ENCODE measurements around the gene SBF1. TPM values are rescaled to one million over a fixed set of nuclear protein-coding genes. Genes with fewer than 3 reads are reported as not detected.

Gene SBF1
- total RNA-seq, 1 experiment from 2014 or later, result 48.5 TPM

- Histone ChIP-seq H3K79me2 (ENCODE audit: low read length) (no peaks in the 10 kb centered on the region), H3K27ac (ENCODE audit: low read length) (no peak overlapping the region), H3K9me2 (replicated peaks; ENCODE audit: low read length) (no peaks in the 10 kb centered on the region), H3K9ac (ENCODE audit: low read length) (no peak overlapping the region), H3K4me3 (ENCODE audit: low read length) (no peak overlapping the region), H2AFZ (ENCODE audit: low read length) (no peak overlapping the region), H3K27me3 (ENCODE audit: low read length) (no peaks in the 10 kb centered on the region), H3K9me3 (ENCODE audit: low read length) (no peaks in the 10 kb centered on the region), H3K36me3 (ENCODE audit: low read depth, low read length) (no peaks in the 10 kb centered on the region), H4K20me1 (ENCODE audit: low read length) (no peaks in the 10 kb centered on the region), H3F3A (ENCODE audit: low read length, unreplicated experiment) (no peaks in the 10 kb centered on the region), H3K4me1 (ENCODE audit: insufficient read depth, low read length) (no peaks in the 10 kb centered on the region), H3K4me2 (ENCODE audit: low read length) (no peak overlapping the region)
- TF ChIP-seq EZH2phosphoT487 (IDR thresholded peaks at IDR 0.05; ENCODE audit: borderline replicate concordance, low read length) (no peak), CTCF (conservative IDR thresholded peaks at IDR 0.05; ENCODE audit: low read depth, low read length) (no peak), EZH2 (IDR thresholded peaks at IDR 0.05; ENCODE audit: low read length, unreplicated experiment) (no peak)
- CTCF ChIA-PET, result interaction anchor here (0.6 to 0.7 kb wide), 2 partner anchors 32 to 87 kb away, joined by 3 to 8 read pairs; no protein-coding TSS in a partner anchor
- POLR2A ChIA-PET (ENCODE audit: unreplicated experiment), result no interaction called here
- DNase-seq (no peak), ATAC-seq (no peak)
- BruUV-seq (replicated peaks), result no TSS peak
- intact Hi-C loops (cut with micrococcal nuclease), result no loop called here
These were observed 10.6 kb upstream of the SBF1 start for GRCh38 chr22:50485221-50486131.

- H3K79me2 ChIP-seq (ENCODE audit: low read length), result no peaks in the 10 kb centered on the region
- no peak overlapping the region for H3K27ac ChIP-seq (ENCODE audit: low read length)
- ATAC-seq (no peak), DNase-seq (no peak)
- TF ChIP-seq CTCF (conservative IDR thresholded peaks at IDR 0.05; ENCODE audit: low read depth, low read length) (no peak), EZH2 (IDR thresholded peaks at IDR 0.05; ENCODE audit: low read length, unreplicated experiment) (no peak), EZH2phosphoT487 (IDR thresholded peaks at IDR 0.05; ENCODE audit: borderline replicate concordance, low read length) (no peak)
- no peak overlapping the region for H3K4me2 ChIP-seq (ENCODE audit: low read length)
- no peaks in the 10 kb centered on the region for H3K36me3 ChIP-seq (ENCODE audit: low read depth, low read length)
- ChIA-PET POLR2A (ENCODE audit: unreplicated experiment) (no interaction called here), CTCF (interaction anchor here (0.6 to 0.7 kb wide), 2 partner anchors 42 to 85 kb away, joined by 3 to 8 read pairs; no protein-coding TSS in a partner anchor)
- H3K27me3 ChIP-seq (ENCODE audit: low read length), result no peaks in the 10 kb centered on the region
- no peak overlapping the region for H3K4me3 ChIP-seq (ENCODE audit: low read length)
- no peaks in the 10 kb centered on the region for H4K20me1 ChIP-seq (ENCODE audit: low read length)
- H3K9ac ChIP-seq (ENCODE audit: low read length), result no peak overlapping the region
- H3K9me3 ChIP-seq (ENCODE audit: low read length), result no peaks in the 10 kb centered on the region
- H2AFZ ChIP-seq (ENCODE audit: low read length), result no peak overlapping the region
- BruUV-seq (replicated peaks), result no TSS peak
- no peaks in the 10 kb centered on the region for H3K4me1 ChIP-seq (ENCODE audit: insufficient read depth, low read length)
- H3F3A ChIP-seq (ENCODE audit: low read length, unreplicated experiment), result no peaks in the 10 kb centered on the region
- H3K9me2 ChIP-seq (replicated peaks; ENCODE audit: low read length), result no peaks in the 10 kb centered on the region
- intact Hi-C loops (cut with micrococcal nuclease), result no loop called here
These were observed 9.4 kb upstream of the SBF1 start for GRCh38 chr22:50483977-50484853.

Data from PC-3 (cell line).